Tibial artery (tissue), 4 donors: ENCODE data around the gene KCNIP4.

Experiments
- DNase-seq, 2 donors: peaks; one replicate each; pipeline ENCODE4 v3.0.0-alpha.2; 2019
- H3K27ac ChIP-seq, 2 donors: fragments of 200-600 bp; sonication (generic) in 1 of 2; 1 replicate in 1 of 2; 2 replicates in 1 of 2; pipeline ENCODE4 v1.5.1; 2018 to 2019; ENCODE audit warnings: mild to moderate bottlenecking in 1 of 2
- H3K27me3 ChIP-seq, 2 donors: fragments of 200-600 bp; sonication (generic) in 1 of 2; one replicate each; pipeline versions ENCODE4 v1.5.1 to v1.6.0; 2016 to 2019
- H3K36me3 ChIP-seq, 3 donors: fragments of 200-600 bp; sonication (generic) in 2 of 3; one replicate each; pipeline ENCODE4 v1.5.1; 2016 to 2019; ENCODE audit warnings: mild to moderate bottlenecking in 2 of 3
- H3K4me1 ChIP-seq, 4 donors: fragments of 200-600 bp; sonication (generic) in 2 of 4; 1 replicate in 3 of 4; 2 replicates in 1 of 4; pipeline ENCODE4 v1.5.1; 2016 to 2019
- H3K4me3 ChIP-seq, 2 donors: fragments of 200-600 bp; sonication (generic) in 1 of 2; 1 replicate in 1 of 2; 2 replicates in 1 of 2; pipeline ENCODE4 v1.5.1; 2018 to 2019; ENCODE audit warnings: mild to moderate bottlenecking in 2 of 2
- H3K9me3 ChIP-seq, 3 donors: fragments of 200-600 bp; sonication (generic) in 1 of 3; one replicate each; pipeline ENCODE4 v1.5.1; 2016 to 2019
- CTCF ChIP-seq, 2 experiments: fragments of 200-600 bp in 1 of 2; fragments of 450-650 bp in 1 of 2; IDR thresholded peaks; one replicate each; pipeline ENCODE4 v1.5.1; 2017 to 2019; ENCODE audit warnings: antibody characterized with exemption in 2 of 2, mild to moderate bottlenecking in 1 of 2, moderate library complexity in 1 of 2
- intact Hi-C: fragments of 100-400 bp; cut with DNase I; formaldehyde crosslinking; loops from one replicate; pipeline ENCODE4 v1.15.0; 2023; ENCODE audit warnings: low total_unique reads

The KCNIP4 gene

DNA sequence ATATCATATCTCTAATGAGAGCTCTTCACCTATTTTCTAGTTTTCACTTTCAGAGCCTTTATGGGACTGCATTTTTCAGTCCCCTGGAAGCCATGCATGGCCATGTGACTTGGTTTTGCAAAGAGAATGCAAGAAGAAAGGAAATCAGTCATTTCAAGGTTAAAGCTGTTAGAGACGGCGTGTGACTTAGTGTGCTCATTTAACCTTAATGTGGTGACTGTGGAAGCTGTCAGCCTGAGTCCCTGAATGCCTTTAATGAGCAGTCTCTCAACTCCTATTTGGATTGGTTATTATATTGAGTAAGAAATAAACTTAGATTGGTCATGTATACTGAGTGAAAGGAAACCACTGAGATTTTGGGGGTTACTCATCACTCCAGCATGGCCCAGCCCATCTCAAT lies 212.7 kb downstream of the KCNIP4 start:
- no peaks in the 10 kb centered on the region for H3K27me3 ChIP-seq

DNA sequence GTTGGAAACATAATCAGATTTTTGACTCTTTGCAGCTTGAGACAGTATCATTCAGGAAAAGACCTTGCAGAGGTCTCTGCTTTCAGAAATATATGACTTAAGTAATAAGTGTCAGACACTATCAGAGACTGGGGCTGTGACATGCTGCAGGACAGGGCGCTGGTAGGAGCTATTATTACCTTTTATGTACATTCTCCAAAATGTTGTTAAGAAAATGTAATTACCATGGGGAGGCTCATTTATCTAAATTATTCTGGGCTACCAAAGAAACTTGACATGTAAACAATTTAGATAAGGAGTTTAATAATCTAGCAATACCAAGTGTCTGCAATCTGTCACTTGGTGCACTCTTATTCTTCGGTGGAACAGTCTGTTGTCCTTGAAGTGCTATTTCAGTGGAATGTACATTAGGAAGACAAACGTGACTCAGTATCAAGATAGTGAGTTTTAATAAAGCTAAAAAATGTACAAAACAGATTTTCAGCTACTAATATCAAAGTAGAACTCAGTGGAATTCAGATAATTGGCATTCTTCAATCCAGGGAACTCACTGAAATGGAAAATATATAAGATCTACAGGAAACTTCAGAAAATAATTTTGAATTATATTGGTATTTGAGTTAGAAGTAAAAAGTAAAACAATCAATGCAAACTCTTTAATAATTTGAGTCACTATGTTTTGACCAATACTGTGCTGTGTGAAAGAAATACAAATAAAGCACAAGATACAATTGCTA lies 214.5 kb downstream of the KCNIP4 start:
- Histone ChIP-seq H3K27ac (no peak overlapping the region), H3K9me3 (no peaks in the 10 kb centered on the region), H3K27me3 (no peaks in the 10 kb centered on the region), H3K36me3 (no peaks in the 10 kb centered on the region), H3K4me1 (no peaks in the 10 kb centered on the region), H3K4me3 (no peak overlapping the region)
- no peak for DNase-seq
- TF ChIP-seq CTCF (IDR thresholded peaks at IDR 0.05), result no peak
- intact Hi-C loops, result no loop called here

More for the DNA sequence above, 212.7 kb downstream of the KCNIP4 start:
- Histone ChIP-seq H3K36me3 (no peaks in the 10 kb centered on the region), H3K4me3 (no peak overlapping the region), H3K4me1 (no peaks in the 10 kb centered on the region), H3K27ac (no peak overlapping the region), H3K9me3 (no peaks in the 10 kb centered on the region)
- DNase-seq, result no peak
- intact Hi-C loops, result no loop called here
- TF ChIP-seq CTCF (IDR thresholded peaks at IDR 0.05), result no peak

DNA sequence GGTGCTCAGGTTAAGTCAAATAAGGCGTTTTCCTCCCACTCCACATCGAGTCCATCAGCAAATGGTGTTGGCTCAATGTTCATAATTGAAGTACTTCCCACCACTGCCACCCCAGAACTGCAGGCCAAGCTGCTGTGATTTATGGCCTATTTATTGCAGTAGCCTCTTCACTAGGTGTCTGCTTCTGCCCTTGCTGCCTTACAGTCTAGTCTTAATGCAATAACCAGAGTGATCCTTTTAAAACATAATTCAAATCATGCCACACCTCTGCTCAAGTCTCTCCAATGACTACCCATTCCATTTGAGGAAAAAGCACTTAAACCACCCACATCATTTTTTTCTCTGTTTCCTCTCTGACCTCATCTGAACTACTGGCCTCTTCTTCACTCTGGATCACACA lies 220.3 kb downstream of the KCNIP4 start:
- Histone ChIP-seq H3K36me3 (no peaks in the 10 kb centered on the region), H3K9me3 (no peaks in the 10 kb centered on the region), H3K27me3 (no peaks in the 10 kb centered on the region), H3K4me3 (no peak overlapping the region), H3K4me1 (no peaks in the 10 kb centered on the region), H3K27ac (no peak overlapping the region)
- intact Hi-C loops, result no loop called here
- no peak for DNase-seq
- TF ChIP-seq CTCF (IDR thresholded peaks at IDR 0.05), result no peak

- intact Hi-C loops, result no loop called here
- TF ChIP-seq CTCF (IDR thresholded peaks at IDR 0.05), result no peak
- Histone ChIP-seq H3K4me1 (no peaks in the 10 kb centered on the region), H3K4me3 (no peak overlapping the region), H3K27me3 (no peaks in the 10 kb centered on the region), H3K9me3 (no peaks in the 10 kb centered on the region), H3K36me3 (no peaks in the 10 kb centered on the region), H3K27ac (no peak overlapping the region)
- DNase-seq, result no peak
Observed at GRCh38 chr4:21726255-21726815, 222.2 kb downstream of the KCNIP4 start.

- TF ChIP-seq CTCF (IDR thresholded peaks at IDR 0.05), result no peak
- DNase-seq, result no peak
- intact Hi-C loops, result no loop called here
- Histone ChIP-seq H3K4me1 (no peaks in the 10 kb centered on the region), H3K27me3 (no peaks in the 10 kb centered on the region), H3K4me3 (no peak overlapping the region), H3K27ac (no peak overlapping the region), H3K36me3 (no peaks in the 10 kb centered on the region), H3K9me3 (no peaks in the 10 kb centered on the region)
Observed at GRCh38 chr4:21722157-21722839, 226.3 kb downstream of the KCNIP4 start.
